A549 (cell line): Measurements from ENCODE around the gene ARL13B. TPM values are rescaled to one million over a fixed set of nuclear protein-coding genes. Genes with fewer than 3 reads are reported as not detected.

Experiments
- ATAC-seq, 2 experiments: fragments of 200-7000 bp in 1 of 2; fragments of >200 bp in 1 of 2; cut with Nextera tagmentation in 1 of 2; cut with Tn5 transposase in 1 of 2; 3 replicates each; pipeline versions ENCODE4 v1.8.0 to v1.9.1; 2018 to 2020; ENCODE audit warnings: mild to moderate bottlenecking in 1 of 2, moderate library complexity in 1 of 2
- CTCF ChIA-PET: fragments of 300-600 bp; sonication (Branson Sonifier 250); formaldehyde crosslinking; extraction: SDS; loops from one replicate; lab custom pipeline; 2021; ENCODE audit warnings: antibody characterized with exemption, inconsistent platforms; lab: Yijun Ruan, JAX
- POLR2A ChIA-PET: fragments of 350-600 bp; formaldehyde crosslinking; extraction: SDS; loops from one replicate; lab custom pipeline; 2021; ENCODE audit warnings: antibody characterized with exemption, inconsistent platforms; lab: Yijun Ruan, JAX
- DNase-seq, 2 experiments: peaks; one replicate each; pipeline versions ENCODE4 v3.0.0 to v3.0.0-alpha.2; 2011 to 2016; ENCODE audit warnings: low read depth in 1 of 2, low spot score in 1 of 2
- FAIRE-seq: peaks from 2 replicates; lab custom pipeline; 2011; peaks lifted over from hg19 to GRCh38; lab: Jason Lieb, UNC
- H3K27ac ChIP-seq, 2 experiments: fragments of >200 bp; sonication (Bioruptor Twin); formaldehyde crosslinking; 3 replicates each; pipeline ENCODE4 v1.5.1; 2016 to 2017
- H3K4me1 ChIP-seq: fragments of >200 bp; sonication (Bioruptor Twin); formaldehyde crosslinking; 3 replicates; pipeline ENCODE4 v1.6.1; 2016
- H3K4me2 ChIP-seq: fragments of >200 bp; sonication (Bioruptor Twin); formaldehyde crosslinking; 3 replicates; pipeline ENCODE4 v1.6.1; 2016
- H3K4me3 ChIP-seq: fragments of >200 bp; sonication (Bioruptor Twin); formaldehyde crosslinking; 3 replicates; pipeline ENCODE4 v1.5.1; 2016
- H3K9me3 ChIP-seq: fragments of >200 bp; sonication (Bioruptor Twin); formaldehyde crosslinking; 3 replicates; pipeline ENCODE4 v1.6.1; 2016
- BCL3 ChIP-seq: fragments of >200 bp; sonication (Bioruptor Twin); formaldehyde crosslinking; IDR thresholded peaks from 3 replicates; pipeline ENCODE4 v1.6.1; 2016
- CHD4 ChIP-seq: fragments of 200-600 bp; sonication (generic); IDR thresholded peaks from 2 replicates; pipeline ENCODE4 v1.6.1; 2016; ENCODE audit warnings: antibody characterized with exemption, mild to moderate bottlenecking, borderline replicate concordance
- ELK1 ChIP-seq: fragments of 150-350 bp; IDR thresholded peaks from 2 replicates; pipeline ENCODE4 v1.6.1; 2014; ENCODE audit warnings: low read depth, mild to moderate bottlenecking, low read length
- EP300 ChIP-seq, 2 experiments: fragments of >200 bp; sonication (Bioruptor Twin); formaldehyde crosslinking; IDR thresholded peaks; 2 replicates in 1 of 2; 3 replicates in 1 of 2; pipeline ENCODE4 v1.6.1; 2016 to 2017
- ESRRA ChIP-seq: fragments of 150-350 bp; IDR thresholded peaks from 2 replicates; pipeline ENCODE4 v1.6.1; 2014; ENCODE audit warnings: mild to moderate bottlenecking, low read length, borderline replicate concordance
- FOSB ChIP-seq: fragments of 250-450 bp; sonication (Bioruptor Pico); IDR thresholded peaks from 2 replicates; pipeline ENCODE4 v1.5.0; 2020; ENCODE audit warnings: mild to moderate bottlenecking, moderate library complexity
- FOSL2 ChIP-seq, 2 experiments: fragments of 450-650 bp in 1 of 2; fragments of >200 bp in 1 of 2; sonication (Bioruptor Twin) in 1 of 2; formaldehyde crosslinking; IDR thresholded peaks; 2 replicates each; pipeline versions ENCODE4 v1.5.0 to v1.6.1; 2016 to 2020; ENCODE audit warnings: mild to moderate bottlenecking in 1 of 2, moderate library complexity in 1 of 2
- HEYL ChIP-seq: fragments of 250-450 bp; sonication (Bioruptor Pico); IDR thresholded peaks from 2 replicates; pipeline ENCODE4 v1.8.0; 2021; ENCODE audit warnings: mild to moderate bottlenecking, moderate library complexity
- HOXA7 ChIP-seq: fragments of 250-450 bp; sonication (Bioruptor Pico); IDR thresholded peaks from 2 replicates; pipeline ENCODE4 v1.5.0; 2020; ENCODE audit warnings: mild to moderate bottlenecking, moderate library complexity
- JUN ChIP-seq, 2 experiments: fragments of >200 bp; sonication (Bioruptor Twin); formaldehyde crosslinking; IDR thresholded peaks; 2 replicates in 1 of 2; 3 replicates in 1 of 2; pipeline ENCODE4 v1.6.1; 2016 to 2017
- KDM1A ChIP-seq: fragments of 200-600 bp; sonication (generic); IDR thresholded peaks from 2 replicates; pipeline ENCODE4 v1.6.1; 2016; ENCODE audit warnings: low read depth, mild to moderate bottlenecking
- KDM5A ChIP-seq: fragments of 200-600 bp; sonication (generic); IDR thresholded peaks from 2 replicates; pipeline ENCODE4 v1.6.1; 2016; ENCODE audit warnings: antibody characterized with exemption, mild to moderate bottlenecking
- MAZ ChIP-seq: fragments of 150-350 bp; IDR thresholded peaks from 2 replicates; pipeline ENCODE4 v1.6.1; 2014; ENCODE audit warnings: antibody characterized with exemption, low read depth, low read length, borderline replicate concordance
- MYC ChIP-seq: IDR thresholded peaks from 2 replicates; pipeline ENCODE4 v1.6.1; 2012; ENCODE audit warnings: mild to moderate bottlenecking, inconsistent platforms, low read length, improper control_type of control experiment, borderline replicate concordance
- NPAS2 ChIP-seq: fragments of 250-450 bp; sonication (Bioruptor Pico); IDR thresholded peaks from 2 replicates; pipeline ENCODE4 v1.8.0; 2022; ENCODE audit warnings: mild to moderate bottlenecking, moderate library complexity, borderline replicate concordance
- PHF8 ChIP-seq: fragments of 200-600 bp; sonication (generic); IDR thresholded peaks from 2 replicates; pipeline ENCODE4 v1.6.1; 2016; ENCODE audit warnings: low read depth, mild to moderate bottlenecking, antibody characterized with exemption, moderate library complexity, borderline replicate concordance
- POLR2A ChIP-seq: IDR thresholded peaks from 2 replicates; pipeline ENCODE4 v1.6.1; 2012; ENCODE audit warnings: mild to moderate bottlenecking, low read length
- RAD21 ChIP-seq, 2 experiments: fragments of >200 bp in 1 of 2; sonication (Bioruptor Twin) in 1 of 2; formaldehyde crosslinking in 1 of 2; IDR thresholded peaks in 1 of 2; conservative IDR thresholded peaks in 1 of 2; 2 replicates in 1 of 2; 3 replicates in 1 of 2; pipeline ENCODE4 v1.6.1; 2012 to 2018; ENCODE audit warnings: inconsistent platforms in 1 of 2
- RARB ChIP-seq: fragments of 250-450 bp; sonication (Bioruptor Pico); IDR thresholded peaks from 2 replicates; pipeline ENCODE4 v1.8.0; 2021; ENCODE audit warnings: mild to moderate bottlenecking, moderate library complexity
- RFX5 ChIP-seq: fragments of 450-650 bp; IDR thresholded peaks from 2 replicates; pipeline ENCODE4 v1.7.1; 2014; ENCODE audit warnings: antibody characterized with exemption, mild to moderate bottlenecking, moderate library complexity
- SMC3 ChIP-seq: fragments of >200 bp; sonication (Bioruptor Twin); formaldehyde crosslinking; IDR thresholded peaks from 3 replicates; pipeline ENCODE4 v1.6.1; 2018; ENCODE audit warnings: inconsistent platforms
- TFCP2L1 ChIP-seq: fragments of 250-450 bp; sonication (Bioruptor Pico); IDR thresholded peaks from 2 replicates; pipeline ENCODE4 v1.5.0; 2021; ENCODE audit warnings: mild to moderate bottlenecking
- ZSCAN20 ChIP-seq: fragments of 250-450 bp; sonication (Bioruptor Pico); IDR thresholded peaks from 2 replicates; pipeline ENCODE4 v1.8.0; 2022; ENCODE audit warnings: mild to moderate bottlenecking, moderate library complexity
- WGBS: methylation state at CpG from one replicate; pipeline ENCODE4 v1.1.6; 2017; ENCODE audit errors: missing lambda C conversion rate; 5-methylcytosine and 5-hydroxymethylcytosine counted together
- polyA plus RNA-seq, 4 experiments: library from polyadenylated mRNA; depleted of rRNA in 3 of 4; stranded (reverse); fragments of >200 nt; fragmentation: RNase III in 1 of 4; extraction: RNeasy Plus Mini Kit Qiagen cat#74134 plus additional on column Dnase treatment in 1 of 4; gene quantifications; 2 replicates in 3 of 4; 3 replicates in 1 of 4; pipeline ENCODE4 v1.2.3, GENCODE V29; 2011 to 2017
- TF ChIP-seq, protein P1 (sequence below): fragments of >200 bp; sonication (Bioruptor Twin); formaldehyde crosslinking; IDR thresholded peaks from 3 replicates; pipeline ENCODE4 v1.5.1; 2016
- TF ChIP-seq, protein P2 (sequence below): IDR thresholded peaks from 2 replicates; pipeline ENCODE4 v1.6.1; 2012
- TF ChIP-seq, protein P3 (sequence below): fragments of 250-450 bp; sonication (Bioruptor Pico); IDR thresholded peaks from 2 replicates; pipeline ENCODE4 v1.5.0; 2020; ENCODE audit warnings: low read depth, mild to moderate bottlenecking, moderate library complexity

The ARL13B gene
- polyA plus RNA-seq, 2 of the 4 experiments (the other 2 are of a cell fraction), result 13.3 to 28.6 TPM

DNA sequence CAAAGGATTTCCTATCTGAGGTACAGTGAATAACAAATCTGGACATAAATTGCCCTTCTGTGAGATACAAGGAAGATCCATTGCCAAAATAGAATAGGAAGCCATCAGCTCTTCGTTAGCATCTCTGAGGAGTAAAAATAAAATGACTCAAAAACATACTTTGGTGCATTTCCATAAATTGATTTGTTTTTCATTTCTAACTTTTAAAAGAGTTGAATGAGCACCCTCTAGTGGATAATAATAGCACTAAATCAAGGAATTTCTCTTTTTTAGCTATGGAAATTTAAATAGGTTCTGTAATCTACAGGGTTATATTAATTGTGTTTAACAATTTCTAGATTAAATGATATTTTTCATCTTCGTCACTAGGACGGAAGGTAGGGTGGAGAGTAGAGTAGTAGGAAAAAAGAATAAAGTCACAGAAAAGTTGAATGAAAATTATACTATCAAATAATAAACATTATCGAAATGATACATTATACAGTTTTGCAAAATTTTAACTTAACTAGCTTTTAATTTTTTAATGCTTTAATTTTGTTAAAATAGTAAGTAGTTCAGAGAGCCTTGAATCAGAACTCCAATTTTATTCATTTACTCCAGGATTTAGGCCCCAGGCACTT lies 89.3 kb downstream of the ARL13B start:
- WGBS, result 4% methylated on average over 4 of the region's 4 CpGs
- H3K4me1 ChIP-seq, result peaks cover 12% of the 10 kb centered on the region; the same call in 2 of the 3 replicates
- ChIA-PET CTCF (interaction anchor here (0.7 to 4.4 kb wide), 12 partner anchors 7 to 162 kb away, joined by 3 to 28 read pairs (median 4); no protein-coding TSS in a partner anchor), POLR2A (interaction anchor here (0.6 to 1.2 kb wide), 2 partner anchors 90 to 1546 kb away, joined by 3 to 5 read pairs; partner anchors contain the start of gene ARL13B)
- no peak overlapping the region for H3K4me2 ChIP-seq
- TF ChIP-seq ZSCAN20 (no peak), RFX5 (no peak), HEYL (CRISPR knock-in tag) (no peak), CHD4 (no peak), SMC3 (peak; percentile 48; the same call in 2 of the 3 replicates), ESRRA (no peak), KDM5A (no peak), JUN (IDR thresholded peaks at IDR 0.05) (no peak), PHF8 (no peak), MYC (no peak), TFCP2L1 (CRISPR knock-in tag) (no peak), MAZ (no peak), KDM1A (no peak), RAD21 (conservative IDR thresholded peaks at IDR 0.05 in 1 of 2, IDR thresholded peaks at IDR 0.05 in 1 of 2) (peak; percentile 52 to 55), POLR2A (no peak), HOXA7 (CRISPR knock-in tag) (no peak), NPAS2 (CRISPR knock-in tag) (no peak), FOSB (CRISPR knock-in tag) (no peak), BCL3 (no peak)
- TF ChIP-seq, protein P1, sequence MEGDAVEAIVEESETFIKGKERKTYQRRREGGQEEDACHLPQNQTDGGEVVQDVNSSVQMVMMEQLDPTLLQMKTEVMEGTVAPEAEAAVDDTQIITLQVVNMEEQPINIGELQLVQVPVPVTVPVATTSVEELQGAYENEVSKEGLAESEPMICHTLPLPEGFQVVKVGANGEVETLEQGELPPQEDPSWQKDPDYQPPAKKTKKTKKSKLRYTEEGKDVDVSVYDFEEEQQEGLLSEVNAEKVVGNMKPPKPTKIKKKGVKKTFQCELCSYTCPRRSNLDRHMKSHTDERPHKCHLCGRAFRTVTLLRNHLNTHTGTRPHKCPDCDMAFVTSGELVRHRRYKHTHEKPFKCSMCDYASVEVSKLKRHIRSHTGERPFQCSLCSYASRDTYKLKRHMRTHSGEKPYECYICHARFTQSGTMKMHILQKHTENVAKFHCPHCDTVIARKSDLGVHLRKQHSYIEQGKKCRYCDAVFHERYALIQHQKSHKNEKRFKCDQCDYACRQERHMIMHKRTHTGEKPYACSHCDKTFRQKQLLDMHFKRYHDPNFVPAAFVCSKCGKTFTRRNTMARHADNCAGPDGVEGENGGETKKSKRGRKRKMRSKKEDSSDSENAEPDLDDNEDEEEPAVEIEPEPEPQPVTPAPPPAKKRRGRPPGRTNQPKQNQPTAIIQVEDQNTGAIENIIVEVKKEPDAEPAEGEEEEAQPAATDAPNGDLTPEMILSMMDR, result peak; percentile 65
- TF ChIP-seq, protein P2, sequence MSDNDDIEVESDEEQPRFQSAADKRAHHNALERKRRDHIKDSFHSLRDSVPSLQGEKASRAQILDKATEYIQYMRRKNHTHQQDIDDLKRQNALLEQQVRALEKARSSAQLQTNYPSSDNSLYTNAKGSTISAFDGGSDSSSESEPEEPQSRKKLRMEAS, result no peak
- ATAC-seq (no peak), DNase-seq (peak in 1 of 2 experiments; percentile 10), FAIRE-seq (no peak)
- H3K9me3 ChIP-seq, result no peaks in the 10 kb centered on the region
- no peak overlapping the region for H3K4me3 ChIP-seq
- no peak overlapping the region for H3K27ac ChIP-seq

GRCh38 chr3:94070341-94070911 lies 90.5 kb downstream of the ARL13B start:
- H3K4me1 ChIP-seq, result peaks cover under 1% of the 10 kb centered on the region; the same call in 1 of the 3 replicates
- no peak overlapping the region for H3K27ac ChIP-seq
- DNase-seq (no peak), ATAC-seq (no peak), FAIRE-seq (no peak)
- no peaks in the 10 kb centered on the region for H3K9me3 ChIP-seq
- CTCF ChIA-PET, result interaction anchor here (1.3 to 4.4 kb wide), 6 partner anchors 9 to 66 kb away, joined by 3 to 28 read pairs (median 4); no protein-coding TSS in a partner anchor
- TF ChIP-seq FOSL2 (IDR thresholded peaks at IDR 0.05), result no peak
- no peak for TF ChIP-seq FOSL2 (CRISPR knock-in tag; IDR thresholded peaks at IDR 0.05)
- no peak for TF ChIP-seq ELK1
- TF ChIP-seq, protein P3, sequence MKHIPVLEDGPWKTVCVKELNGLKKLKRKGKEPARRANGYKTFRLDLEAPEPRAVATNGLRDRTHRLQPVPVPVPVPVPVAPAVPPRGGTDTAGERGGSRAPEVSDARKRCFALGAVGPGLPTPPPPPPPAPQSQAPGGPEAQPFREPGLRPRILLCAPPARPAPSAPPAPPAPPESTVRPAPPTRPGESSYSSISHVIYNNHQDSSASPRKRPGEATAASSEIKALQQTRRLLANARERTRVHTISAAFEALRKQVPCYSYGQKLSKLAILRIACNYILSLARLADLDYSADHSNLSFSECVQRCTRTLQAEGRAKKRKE (CRISPR knock-in tag), result no peak
- no peak for TF ChIP-seq RFX5
- no peak for TF ChIP-seq MAZ
- TF ChIP-seq POLR2A, result no peak
- no peak for TF ChIP-seq ZSCAN20
- no peak for TF ChIP-seq RARB (CRISPR knock-in tag)
- TF ChIP-seq EP300 (IDR thresholded peaks at IDR 0.05), result no peak
- TF ChIP-seq, all 56 proteins: peak for 0
- POLR2A ChIA-PET, result no interaction called here
- Histone ChIP-seq H3K4me3 (no peak overlapping the region), H3K4me2 (no peak overlapping the region)
- 92% methylated on average over 6 of the region's 6 CpGs for WGBS
